Measurements from ENCODE around the gene FUT8.
"Not testable (repeated sequence)": the region's sequence is repeated elsewhere in the genome, so short reads cannot be mapped to it uniquely, and the experiment has no call there.

The FUT8 gene

GRCh38 chr14:65456247-65456646 is 43.7 kb downstream of the FUT8 start:
- DNase-seq: no peak

- DNase-seq: no peak
Observed at GRCh38 chr14:65461730-65462129, 49.2 kb downstream of the FUT8 start.

- DNase-seq: no peak
Observed at GRCh38 chr14:65462411-65462810, 49.9 kb downstream of the FUT8 start.

- DNase-seq: no peak
Observed at GRCh38 chr14:65465584-65465983, 53.1 kb downstream of the FUT8 start.

- DNase-seq: not testable (repeated sequence)
Observed at GRCh38 chr14:65467926-65468325, 55.4 kb downstream of the FUT8 start.

- DNase-seq: no peak
Observed at GRCh38 chr14:65469903-65470302, 57.4 kb downstream of the FUT8 start.

- DNase-seq: no peak
Observed at GRCh38 chr14:65470404-65470880, 57.9 kb downstream of the FUT8 start.

- no peak for DNase-seq
Observed at GRCh38 chr14:65471038-65471878, 58.7 kb downstream of the FUT8 start.

GRCh38 chr14:65472189-65472588 is 59.7 kb downstream of the FUT8 start:
- DNase-seq: peak; percentile 73

GRCh38 chr14:65476273-65476941 is 63.9 kb downstream of the FUT8 start:
- DNase-seq: no peak

GRCh38 chr14:65476942-65477318 is 64.4 kb downstream of the FUT8 start:
- no peak for DNase-seq

GRCh38 chr14:65478017-65478416 is 65.5 kb downstream of the FUT8 start:
- no peak for DNase-seq

GRCh38 chr14:65478596-65478995 is 66.1 kb downstream of the FUT8 start:
- peak; percentile 62 for DNase-seq

GRCh38 chr14:65479386-65479785 is 66.9 kb downstream of the FUT8 start:
- no peak for DNase-seq

GRCh38 chr14:65482757-65483438 is 70.4 kb downstream of the FUT8 start:
- no peak for DNase-seq

GRCh38 chr14:65483647-65484046 is 71.1 kb downstream of the FUT8 start:
- no peak for DNase-seq

- DNase-seq: no peak
Observed at GRCh38 chr14:65485516-65485915, 73.0 kb downstream of the FUT8 start.

- no peak for DNase-seq
Observed at GRCh38 chr14:65486863-65487262, 74.3 kb downstream of the FUT8 start.

GRCh38 chr14:65487783-65488494 is 75.4 kb downstream of the FUT8 start:
- DNase-seq: no peak

- no peak for DNase-seq
Observed at GRCh38 chr14:65491274-65491673, 78.7 kb downstream of the FUT8 start.

- no peak for DNase-seq
Observed at GRCh38 chr14:65492266-65492665, 79.7 kb downstream of the FUT8 start.

GRCh38 chr14:65495196-65495595 is 82.7 kb downstream of the FUT8 start:
- DNase-seq: no peak
